ENCODE measurements around the gene CHSY3.
"Not testable (repeated sequence)": the region's sequence is repeated elsewhere in the genome, so short reads cannot be mapped to it uniquely, and the experiment has no call there.

Gene CHSY3

GRCh38 chr5:130171699-130172098 is 267.4 kb downstream of the CHSY3 start:
- no peak for DNase-seq

- DNase-seq = no peak
These were observed 278.9 kb downstream of the CHSY3 start for GRCh38 chr5:130183115-130183514.

- no peak for DNase-seq
These were observed 285.7 kb downstream of the CHSY3 start for GRCh38 chr5:130189961-130190360.

GRCh38 chr5:130198927-130199326 is 294.7 kb downstream of the CHSY3 start:
- no peak for DNase-seq

- no peak for DNase-seq
These were observed 302.4 kb downstream of the CHSY3 start for GRCh38 chr5:130206686-130207085.

- no peak for DNase-seq
These were observed 309.3 kb downstream of the CHSY3 start for GRCh38 chr5:130213607-130214006.

GRCh38 chr5:130216286-130216685 is 312.0 kb downstream of the CHSY3 start:
- DNase-seq = no peak

GRCh38 chr5:130222573-130222972 is 318.3 kb downstream of the CHSY3 start:
- no peak for DNase-seq

GRCh38 chr5:130226556-130226955 is 322.3 kb downstream of the CHSY3 start:
- not testable (repeated sequence) for DNase-seq

GRCh38 chr5:130227699-130228098 is 323.4 kb downstream of the CHSY3 start:
- no peak for DNase-seq

- no peak for DNase-seq
These were observed 327.5 kb downstream of the CHSY3 start for GRCh38 chr5:130231786-130232185.

GRCh38 chr5:130234816-130235215 is 330.6 kb downstream of the CHSY3 start:
- DNase-seq = no peak

Measured in NCI-H2081 treated with DMSO at 0.1 percent for 48 hours (cell line).